Stimulated activated CD4-positive, alpha-beta T cell treated with anti-CD3 and anti-CD28 coated beads, Interleukin-15, amount 100 ng/mL, for 1 hour (primary cell): ENCODE results near the gene DOC2A.

Experiments
- DNase-seq, 2 donors: peaks; one replicate each; pipeline ENCODE4 v3.0.0-alpha.2; 2020; ENCODE audit warnings: low read depth in 1 of 2, low spot score in 1 of 2

The DOC2A gene

GRCh38 chr16:30005341-30006094 lies 5.3 kb downstream of the DOC2A start:
- DNase-seq: peak in 1 of 2 donors; percentile 24

- no peak for DNase-seq
These were observed 6.0 kb downstream of the DOC2A start for GRCh38 chr16:30004811-30005242.

- DNase-seq: no peak
These were observed 6.4 kb downstream of the DOC2A start for GRCh38 chr16:30004424-30004776.

GRCh38 chr16:30003670-30004423 lies 7.0 kb downstream of the DOC2A start:
- no peak for DNase-seq

GRCh38 chr16:30002614-30003346 lies 8.0 kb downstream of the DOC2A start:
- no peak for DNase-seq

- DNase-seq: no peak
These were observed 9.8 kb downstream of the DOC2A start for GRCh38 chr16:30000735-30001631.

GRCh38 chr16:29999605-30000004 lies 11.2 kb downstream of the DOC2A start:
- no peak for DNase-seq

- no peak for DNase-seq
These were observed 14.0 kb downstream of the DOC2A start for GRCh38 chr16:29996766-29997250.

- peak; percentile 99 for DNase-seq
These were observed 14.7 kb downstream of the DOC2A start, which contains the start of gene INO80E for GRCh38 chr16:29995911-29996765. TSS of gene INO80E (plus strand) at chr16:29996241. CDS start at chr16:29996311, 70 bp downstream.

GRCh38 chr16:29995324-29995910 lies 15.4 kb downstream of the DOC2A start, which contains the start of gene HIRIP3:
TSS of gene HIRIP3 (minus strand) at chr16:29995617. CDS start at chr16:29995605, 12 bp downstream.
- DNase-seq: peak; percentile 71 to 74

- DNase-seq: peak in 1 of 2 donors; percentile 58
These were observed 16.1 kb downstream of the DOC2A start for GRCh38 chr16:29994600-29995323.

- no peak for DNase-seq
These were observed 16.8 kb downstream of the DOC2A start for GRCh38 chr16:29993903-29994599.

GRCh38 chr16:29993191-29993902 lies 17.5 kb downstream of the DOC2A start:
- DNase-seq: no peak

GRCh38 chr16:29992344-29992967 lies 18.4 kb downstream of the DOC2A start:
- no peak for DNase-seq

GRCh38 chr16:29991571-29991904 lies 19.3 kb downstream of the DOC2A start:
- DNase-seq: no peak

- DNase-seq: no peak
These were observed 19.8 kb downstream of the DOC2A start for GRCh38 chr16:29990883-29991570.
